Cortex of kidney (tissue), 1 donor: ENCODE results near the gene CYTH4.

ENCODE experiments used
- DNase-seq: peaks from one replicate; lab custom pipeline; 2025; lab: John Stamatoyannopoulos, UW

Gene CYTH4

DNA sequence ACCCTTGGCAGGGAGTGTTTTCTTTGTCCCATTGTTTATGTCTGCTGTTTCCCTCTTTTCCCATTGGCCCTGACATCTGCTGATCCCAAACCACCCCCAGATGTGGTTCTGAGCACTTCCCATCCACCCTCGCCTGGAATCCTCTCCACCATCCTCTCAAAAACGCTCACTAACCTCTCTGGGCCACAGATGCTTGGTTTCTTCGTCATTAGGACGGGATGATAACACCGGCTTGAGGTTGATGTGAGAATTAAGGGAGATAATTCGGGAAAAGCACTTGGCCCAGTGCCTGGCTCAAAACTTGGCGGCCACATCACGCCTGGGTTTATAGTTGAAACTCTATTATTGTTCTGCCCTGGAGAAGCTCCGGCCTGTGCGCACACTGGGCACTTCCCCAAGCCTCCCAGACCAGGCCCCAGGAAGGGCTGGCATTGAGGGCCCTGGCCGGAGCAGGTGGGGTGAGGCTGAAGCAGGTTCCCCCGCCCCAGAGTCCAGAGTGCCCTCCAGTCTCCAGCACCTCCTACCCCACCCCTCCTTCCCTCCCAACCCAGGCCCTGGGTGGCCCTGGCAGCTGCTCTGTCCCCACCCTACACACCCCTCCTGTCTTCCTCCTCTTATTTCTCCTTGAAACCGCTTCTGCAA is 63.7 kb downstream of the CYTH4 start:
- DNase-seq = no peak

DNA sequence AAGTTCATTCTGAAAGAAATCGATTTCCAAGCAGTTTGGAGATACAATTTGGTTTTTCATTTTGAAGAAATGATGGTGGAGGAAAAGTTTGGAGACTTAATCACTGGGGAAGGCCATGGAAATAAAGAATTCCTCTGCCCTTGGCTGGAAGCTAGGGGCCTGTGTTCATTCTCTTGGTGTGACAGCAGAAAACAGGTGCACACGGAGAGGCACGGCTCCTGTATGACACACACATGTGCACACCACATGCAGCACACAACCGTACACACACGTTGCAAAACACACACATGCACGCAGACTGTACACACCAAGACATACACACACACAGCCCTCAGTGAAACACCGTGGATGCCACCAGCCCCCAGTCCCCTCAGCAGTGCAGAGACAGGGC is 64.2 kb downstream of the CYTH4 start:
- DNase-seq = no peak

DNA sequence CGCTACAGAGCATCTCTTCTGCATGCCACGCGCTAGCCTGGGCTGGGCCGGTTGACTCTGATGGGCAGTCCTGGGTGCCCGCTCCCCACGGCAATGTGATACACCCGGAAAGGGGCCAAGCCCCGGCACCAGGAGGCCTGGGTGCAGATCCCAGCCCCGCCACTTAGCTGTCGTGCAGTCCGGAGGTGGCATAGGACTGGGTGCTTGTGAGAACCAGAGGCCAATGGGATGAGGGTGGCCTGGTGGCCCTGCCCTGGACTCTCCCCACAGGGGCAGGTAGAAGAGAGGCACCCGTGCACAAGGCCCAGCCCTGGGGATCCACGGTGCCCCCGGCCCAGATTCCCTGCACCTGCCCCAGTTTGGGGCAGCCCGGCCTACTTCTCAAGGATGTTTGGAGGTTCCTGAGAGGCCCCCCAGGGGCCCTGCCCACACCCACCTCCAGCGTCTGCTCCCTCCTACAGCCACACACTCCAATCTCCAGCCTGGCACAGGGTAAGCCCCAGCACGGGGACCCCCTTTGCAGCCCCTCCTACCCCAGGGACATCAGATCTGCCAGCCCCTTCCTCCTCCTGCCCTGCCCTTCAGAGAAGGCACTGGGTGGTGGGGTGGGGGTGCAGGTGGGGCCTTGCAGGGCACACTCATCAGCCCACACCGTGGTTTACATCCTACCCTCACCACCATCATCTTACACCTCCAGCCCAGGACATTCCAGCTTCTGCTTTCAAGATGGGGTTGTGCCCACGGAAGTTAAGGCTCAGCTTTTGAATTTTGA is 66.9 kb downstream of the CYTH4 start:
- no peak for DNase-seq

DNA sequence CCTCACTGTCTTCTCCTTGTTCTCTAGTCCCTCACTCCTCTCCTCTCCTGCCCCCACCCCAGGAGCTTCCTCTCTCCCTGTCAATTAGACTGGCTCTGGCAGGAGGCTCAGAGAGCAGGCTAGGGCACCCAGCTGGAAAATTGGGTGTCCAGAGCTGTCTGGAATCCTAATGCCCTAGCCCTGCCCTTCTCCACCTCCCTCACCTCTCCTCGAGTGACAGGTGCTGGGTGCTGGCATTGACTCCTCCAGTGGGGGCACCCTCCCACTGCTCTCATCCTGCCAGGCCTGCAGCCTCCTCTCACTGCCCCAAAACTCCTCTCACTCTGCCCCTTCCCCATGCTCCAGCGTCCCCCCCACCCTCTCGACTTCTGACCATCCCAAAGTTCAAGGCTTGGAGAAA is 68.9 kb downstream of the CYTH4 start:
- no peak for DNase-seq

DNA sequence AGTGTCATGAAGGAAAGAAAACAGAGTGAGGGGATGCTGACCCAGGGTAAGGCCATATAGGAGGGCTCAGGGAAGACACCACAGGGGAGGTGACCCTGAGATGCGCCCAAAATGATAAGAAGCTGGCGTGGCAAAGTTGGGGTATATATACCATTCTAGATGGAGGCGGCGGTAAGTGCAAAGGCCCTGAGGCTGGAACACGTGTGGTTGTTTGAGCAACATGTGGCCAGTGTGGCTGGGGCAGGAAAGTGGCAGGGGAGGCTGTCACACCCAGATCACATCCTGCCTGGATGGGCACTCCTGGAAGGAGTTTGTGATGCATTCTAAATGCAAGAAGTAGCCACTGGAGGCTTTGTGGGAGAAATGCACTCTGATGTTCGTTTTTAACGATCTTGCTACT is 70.2 kb downstream of the CYTH4 start:
- DNase-seq = no peak

DNA sequence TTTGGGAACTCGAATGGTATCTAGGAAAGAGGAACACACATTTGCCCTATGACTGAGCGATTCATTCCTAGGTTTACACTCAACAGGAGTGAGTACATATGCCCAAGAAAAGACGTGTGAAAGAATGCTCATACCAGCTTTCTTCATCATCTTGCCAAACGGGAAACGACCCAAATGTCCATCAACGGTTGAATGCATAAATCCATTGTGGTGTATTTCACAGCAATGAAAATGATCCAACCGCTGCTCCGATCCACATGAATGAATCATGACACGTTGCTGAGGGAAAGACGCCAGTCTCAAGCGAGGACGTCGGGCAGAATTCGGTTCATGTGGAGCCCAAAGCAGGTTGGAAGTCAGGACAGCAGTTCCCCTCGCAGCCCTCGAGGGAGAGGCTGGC is 71.5 kb downstream of the CYTH4 start:
- no peak for DNase-seq

DNA sequence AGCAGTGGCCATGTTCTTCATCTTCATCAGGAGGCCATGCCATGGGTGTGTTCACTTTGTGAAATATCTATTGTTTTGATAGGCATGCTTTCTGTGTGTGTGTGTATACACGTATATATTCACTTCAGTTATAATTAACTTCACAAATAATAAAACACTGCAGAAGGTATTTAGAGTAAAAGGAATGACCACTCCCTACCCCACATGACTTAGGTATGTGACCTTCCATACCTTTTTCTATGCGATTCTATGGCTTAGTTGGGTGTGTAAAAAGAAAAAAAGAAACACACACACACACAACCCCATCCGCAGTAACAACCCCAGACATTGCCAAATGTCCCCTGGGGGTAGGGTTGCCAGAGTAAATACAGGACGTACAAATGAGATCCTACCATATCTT is 72.0 kb downstream of the CYTH4 start:
- no peak for DNase-seq

DNA sequence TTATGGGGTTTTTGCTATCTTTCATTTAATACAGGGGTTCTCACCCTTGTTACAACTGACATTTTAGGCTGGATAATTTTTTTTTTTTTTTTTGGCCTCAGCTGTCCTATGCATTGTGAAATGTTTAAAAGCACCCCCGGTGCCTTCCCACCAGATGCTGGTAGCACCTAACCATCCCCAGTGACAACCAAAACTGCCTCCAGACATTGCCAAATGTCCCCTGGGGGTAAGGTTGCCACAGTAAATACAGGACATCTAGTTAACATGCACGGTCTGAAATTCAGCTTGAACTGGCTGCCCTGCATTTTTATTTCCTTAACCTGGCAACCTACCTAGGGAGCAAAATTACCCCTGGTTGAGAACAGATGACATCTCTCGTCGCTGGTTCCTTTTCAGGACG is 72.4 kb downstream of the CYTH4 start:
- DNase-seq = no peak

DNA sequence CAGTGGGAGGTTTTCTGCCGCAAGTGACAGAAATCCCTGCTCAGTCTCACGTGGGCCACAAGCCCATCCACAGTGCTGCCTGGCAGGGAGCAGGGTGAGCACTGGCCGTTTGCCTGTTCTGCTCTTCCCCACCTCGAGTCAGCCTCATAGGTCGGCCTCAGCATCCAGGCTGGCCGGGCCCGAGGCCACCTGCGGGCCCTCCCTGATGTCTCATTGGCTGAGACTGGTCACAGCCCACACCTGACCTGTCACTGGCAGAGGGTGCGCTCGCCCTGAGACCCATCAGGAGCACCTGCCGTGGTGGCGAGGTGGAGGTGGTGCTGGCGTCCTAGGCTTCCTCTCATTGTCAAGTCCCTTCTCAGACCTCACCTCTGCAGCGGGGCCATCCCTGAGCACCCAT is 72.9 kb downstream of the CYTH4 start:
- no peak for DNase-seq

DNA sequence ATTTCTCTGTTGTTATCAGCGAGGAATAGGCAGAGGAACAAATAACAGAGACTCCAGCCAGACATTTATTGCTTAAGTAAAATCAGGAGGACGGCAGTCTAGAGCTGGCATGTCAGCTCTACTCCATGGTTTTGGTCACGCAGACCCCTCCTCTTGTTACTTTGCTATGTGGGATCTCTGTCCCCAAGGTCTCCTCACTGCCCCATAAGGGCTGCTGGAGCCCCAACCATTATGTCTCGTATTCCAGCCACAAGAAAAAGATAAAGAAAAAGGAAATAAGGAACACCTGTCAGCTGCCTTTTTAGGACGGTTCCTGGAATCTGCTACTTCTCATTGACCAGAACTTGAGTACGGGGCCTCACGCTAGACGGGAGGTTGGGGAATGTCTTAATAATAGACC is 74.6 kb downstream of the CYTH4 start:
- DNase-seq = no peak

DNA sequence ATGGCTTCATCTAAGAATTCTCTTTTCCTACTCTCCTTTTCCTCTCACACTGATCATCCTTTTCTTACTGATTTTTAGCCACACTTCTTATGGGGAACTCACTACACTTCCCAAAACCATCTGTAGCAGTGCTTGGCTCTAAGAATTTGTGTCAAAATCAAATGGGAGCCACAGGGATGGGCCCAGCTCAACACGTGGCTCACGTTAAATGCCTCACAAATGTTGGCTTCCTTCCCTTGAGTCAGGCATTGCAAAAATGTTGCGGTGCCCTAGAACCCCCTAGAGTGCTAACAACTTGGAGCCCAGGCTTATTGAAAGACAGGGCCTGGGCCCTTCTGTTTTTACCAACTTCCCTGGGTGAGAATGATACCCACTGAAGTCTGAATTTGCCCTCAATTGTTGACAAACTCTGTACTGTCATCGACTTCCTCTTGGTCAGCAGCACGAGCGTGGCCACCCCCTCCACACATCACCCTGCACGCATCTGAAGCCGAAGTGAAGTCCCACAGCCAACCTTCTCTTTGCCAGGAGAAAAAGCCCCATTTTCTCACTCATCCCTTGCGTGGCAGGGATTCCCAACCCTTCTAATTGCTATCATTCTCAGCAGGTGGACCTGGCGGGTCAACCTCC is 75.3 kb downstream of the CYTH4 start:
- DNase-seq = no peak

DNA sequence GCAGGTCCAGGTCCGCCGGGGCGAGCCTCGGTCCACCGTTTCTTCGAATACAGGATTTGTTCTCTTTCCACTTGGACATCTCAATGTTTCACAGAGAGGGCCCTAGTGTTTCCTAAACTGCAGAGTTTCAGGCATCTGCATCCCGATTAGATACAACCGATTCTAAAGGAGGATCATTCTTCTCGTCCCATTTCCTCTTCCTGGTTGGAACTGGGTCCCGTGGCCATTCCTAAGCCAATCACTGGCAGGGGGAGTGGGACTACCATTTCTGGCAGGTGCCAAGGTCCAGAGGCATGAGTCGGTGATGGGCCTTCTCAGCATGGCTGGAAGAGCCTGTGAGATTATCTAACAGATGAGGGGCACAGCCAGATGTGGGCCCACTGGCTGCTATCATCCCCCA is 76.1 kb downstream of the CYTH4 start:
- DNase-seq = no peak

DNA sequence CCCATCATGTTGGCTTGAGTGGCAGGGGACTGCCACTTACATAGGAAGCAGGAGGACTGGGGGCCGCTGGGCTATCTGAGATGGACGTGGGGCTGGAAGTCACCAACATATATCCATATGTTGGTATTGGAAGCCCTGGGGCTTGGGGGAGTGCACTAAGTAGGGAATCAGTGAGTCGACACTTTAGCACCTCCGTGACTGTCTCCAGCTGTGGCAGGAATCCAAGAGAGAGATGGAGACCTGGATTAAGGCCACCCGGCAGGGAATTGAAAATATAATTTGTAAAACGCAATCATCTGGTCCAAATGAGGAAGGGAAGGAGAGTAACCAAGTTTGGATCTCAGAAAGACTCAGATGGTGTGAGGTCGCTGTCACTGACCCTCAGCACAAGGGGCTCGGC is 76.6 kb downstream of the CYTH4 start:
- DNase-seq = no peak

DNA sequence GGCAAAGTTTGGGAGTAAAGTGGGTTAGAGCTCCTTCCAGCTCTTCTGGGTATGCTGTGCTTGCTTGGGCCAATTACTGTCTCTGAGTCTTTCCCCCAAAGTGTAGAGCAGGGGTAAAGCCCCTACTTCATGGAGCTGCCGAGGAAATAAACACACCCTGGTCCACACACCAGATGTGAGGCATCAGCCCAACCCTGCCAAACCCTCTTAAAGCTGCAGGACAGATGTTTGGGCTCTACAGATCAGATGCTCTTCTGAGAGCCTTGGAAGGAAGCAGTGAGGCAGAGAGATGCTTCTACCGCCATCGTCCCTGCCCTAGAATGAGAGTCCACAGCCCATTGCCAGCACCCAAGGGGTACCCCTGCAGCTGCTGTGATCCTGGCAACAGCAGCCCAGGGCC is 80.3 kb downstream of the CYTH4 start:
- no peak for DNase-seq

DNA sequence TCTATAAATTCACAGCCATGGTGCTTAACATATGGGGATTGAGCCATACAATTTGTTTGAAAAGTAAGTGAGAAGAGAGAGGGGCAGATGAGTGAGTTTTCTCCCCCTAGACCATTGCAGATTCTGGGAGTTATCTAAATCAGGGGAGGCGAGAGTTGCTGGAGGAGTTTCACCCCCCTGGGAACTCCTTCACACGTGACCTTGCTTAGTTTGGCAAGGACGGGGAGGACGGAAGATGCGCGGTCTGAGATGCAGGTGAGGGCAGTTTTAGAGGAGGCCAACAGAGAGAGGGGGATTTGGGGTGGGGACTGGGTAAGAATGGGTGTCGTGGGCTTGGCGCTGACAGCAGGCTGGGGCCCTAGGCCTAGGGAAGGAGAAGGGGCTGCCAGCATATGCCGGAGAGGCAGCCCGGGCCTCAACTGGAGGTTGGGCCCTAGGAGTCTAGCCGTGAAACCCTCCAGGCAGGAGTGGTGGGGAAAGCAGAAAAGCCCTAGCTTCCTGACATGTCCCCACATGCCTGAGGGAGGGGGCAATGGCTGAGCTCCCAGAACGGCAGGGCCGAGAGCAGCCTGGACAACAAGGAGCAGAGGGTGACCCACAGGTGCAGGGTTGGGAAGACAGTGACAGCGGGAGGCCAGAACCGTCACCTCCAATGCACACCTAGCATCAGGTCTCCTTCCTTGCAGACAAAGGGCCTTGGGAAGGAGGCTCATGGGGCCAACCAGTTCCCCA is 81.1 kb downstream of the CYTH4 start:
- DNase-seq = no peak
